OCI-LY7 (cell line): ENCODE data around the gene MIDN. TPM values are rescaled to one million over a fixed set of nuclear protein-coding genes. Genes with fewer than 3 reads are reported as not detected.

Experiments
- BruUV-seq: library from RNA; stranded (reverse); fragments of 400-500 nt; replicated peaks from 2 replicates; lab custom pipeline; 2021; lab: Mats Ljungman, UMichigan
- CTCF ChIA-PET: fragments of 300-600 bp; sonication (Branson Sonifier 250); formaldehyde crosslinking; loops from one replicate; lab custom pipeline; 2022; ENCODE audit warnings: antibody characterized with exemption; ENCODE audit not compliant: unreplicated experiment; lab: Charles Lee
- POLR2A ChIA-PET: fragments of 300-600 bp; sonication (Branson Sonifier 250); formaldehyde crosslinking; loops from one replicate; lab custom pipeline; 2022; ENCODE audit warnings: antibody characterized with exemption; lab: Charles Lee
- DNase-seq: peaks from one replicate; pipeline ENCODE4 v3.0.0-alpha.2; 2015; ENCODE audit warnings: low spot score
- H2AFZ ChIP-seq: fragments of 200-600 bp; sonication (generic), shearing (Covaris generic); 2 replicates; pipeline ENCODE4 v1.6.1; 2014; ENCODE audit warnings: mild to moderate bottlenecking, antibody characterized with exemption, low read length, moderate library complexity
- H3K27ac ChIP-seq: fragments of 200-600 bp; sonication (generic); 2 replicates; pipeline ENCODE4 v1.5.1; 2014; ENCODE audit warnings: mixed run types, low read depth, mild to moderate bottlenecking, moderate library complexity, low read length, inconsistent platforms; ENCODE audit not compliant: poor library complexity, severe bottlenecking
- H3K36me3 ChIP-seq: fragments of 200-600 bp; sonication (generic); 2 replicates; pipeline ENCODE4 v1.6.1; 2014; ENCODE audit warnings: mild to moderate bottlenecking, antibody characterized with exemption, low read length, moderate library complexity, mixed read lengths; ENCODE audit not compliant: insufficient read depth
- H3K4me1 ChIP-seq: fragments of 200-600 bp; sonication (generic); 2 replicates; pipeline ENCODE4 v1.5.1; 2014; ENCODE audit warnings: mild to moderate bottlenecking, low read length; ENCODE audit not compliant: insufficient read depth, poor library complexity, severe bottlenecking
- H3K4me2 ChIP-seq: fragments of 200-600 bp; sonication (generic); 2 replicates; pipeline ENCODE4 v1.6.1; 2014; ENCODE audit warnings: mild to moderate bottlenecking, low read length
- H3K4me3 ChIP-seq: fragments of 200-600 bp; sonication (generic); 2 replicates; pipeline ENCODE4 v1.5.1; 2014; ENCODE audit warnings: mild to moderate bottlenecking, low read depth, low read length; ENCODE audit not compliant: poor library complexity, severe bottlenecking
- H3K79me2 ChIP-seq: fragments of 200-600 bp; sonication (generic); 2 replicates; pipeline ENCODE4 v1.6.1; 2016; ENCODE audit warnings: low read depth, mild to moderate bottlenecking, low read length, moderate library complexity, mixed read lengths; ENCODE audit not compliant: insufficient read depth
- H3K9me2 ChIP-seq: fragments of 200-600 bp; sonication (generic); 2 replicates; pipeline ENCODE4 v1.6.1; 2016; ENCODE audit warnings: mild to moderate bottlenecking, low read length, mixed read lengths; ENCODE audit not compliant: insufficient read depth
- H3K9me3 ChIP-seq: fragments of 200-600 bp; sonication (generic); 2 replicates; pipeline ENCODE4 v1.6.1; 2014; ENCODE audit warnings: mild to moderate bottlenecking, mixed run types, low read length, mixed read lengths
- H4K20me1 ChIP-seq: fragments of 200-600 bp; sonication (generic); 2 replicates; pipeline ENCODE4 v1.6.1; 2014; ENCODE audit warnings: mild to moderate bottlenecking, antibody characterized with exemption, low read length, moderate library complexity, mixed read lengths; ENCODE audit not compliant: insufficient read depth
- CTCF ChIP-seq: fragments of 200-600 bp; sonication (generic); conservative IDR thresholded peaks from 2 replicates; pipeline ENCODE4 v1.5.1; 2014; ENCODE audit warnings: mild to moderate bottlenecking, antibody characterized with exemption, low read length, moderate library complexity, mixed read lengths
- EZH2phosphoT487 ChIP-seq: fragments of 200-600 bp; sonication (generic); IDR thresholded peaks from 2 replicates; pipeline ENCODE4 v1.6.1; 2018; ENCODE audit warnings: low read depth, borderline replicate concordance, mild to moderate bottlenecking, mixed run types, antibody characterized with exemption, low read length, moderate library complexity, mixed read lengths
- intact Hi-C: fragments of 100-400 bp; cut with micrococcal nuclease; formaldehyde crosslinking; loops from one replicate; pipeline ENCODE4 v1.10.0; 2022; ENCODE audit not compliant: unreplicated experiment
- total RNA-seq, 2 experiments: library from RNA; depleted of rRNA in 1 of 2; stranded (reverse); fragments of >200 nt in 1 of 2; shearing (Covaris generic) in 1 of 2; gene quantifications; 2 replicates each; pipeline ENCODE4 v1.2.3, GENCODE V29; 2014 to 2022

Gene MIDN
- total RNA-seq, 2 experiments from 2014 or later = 20.3 to 70.9 TPM

GRCh38 chr19:1283207-1283916, 35.0 kb downstream of the MIDN start:
- POLR2A ChIA-PET = no interaction called here
- Histone ChIP-seq H3K79me2 (no peaks in the 10 kb centered on the region), H3K4me2 (no peak overlapping the region), H2AFZ (no peak overlapping the region), H3K4me1 (no peaks in the 10 kb centered on the region), H3K36me3 (peaks cover 27% of the 10 kb centered on the region), H3K4me3 (no peak overlapping the region), H3K27ac (no peak overlapping the region), H3K9me3 (no peaks in the 10 kb centered on the region), H4K20me1 (no peaks in the 10 kb centered on the region), H3K9me2 (no peaks in the 10 kb centered on the region)
- BruUV-seq = no TSS peak
- TF ChIP-seq CTCF (no peak), EZH2phosphoT487 (no peak)
- intact Hi-C loops = no loop called here
- DNase-seq = no peak
- CTCF ChIA-PET = no interaction called here

- DNase-seq = no peak
- H3K36me3 ChIP-seq = peaks cover 21% of the 10 kb centered on the region
- no peak overlapping the region for H3K27ac ChIP-seq
- no peak for TF ChIP-seq CTCF
- no peak for TF ChIP-seq EZH2phosphoT487
- no peak overlapping the region for H2AFZ ChIP-seq
- ChIA-PET CTCF (no interaction called here), POLR2A (no interaction called here)
- H3K4me3 ChIP-seq = no peak overlapping the region
- no peak overlapping the region for H3K4me2 ChIP-seq
- BruUV-seq = no TSS peak
- H3K9me2 ChIP-seq = no peaks in the 10 kb centered on the region
- H3K9me3 ChIP-seq = no peaks in the 10 kb centered on the region
- intact Hi-C loops = no loop called here
- no peaks in the 10 kb centered on the region for H3K79me2 ChIP-seq
- no peaks in the 10 kb centered on the region for H4K20me1 ChIP-seq
- H3K4me1 ChIP-seq = no peaks in the 10 kb centered on the region
Measured at GRCh38 chr19:1283917-1284292, 35.5 kb downstream of the MIDN start.

- DNase-seq = no peak
- intact Hi-C loops = no loop called here
- Histone ChIP-seq H3K9me2 (no peaks in the 10 kb centered on the region), H4K20me1 (no peaks in the 10 kb centered on the region), H2AFZ (no peak overlapping the region), H3K9me3 (no peaks in the 10 kb centered on the region), H3K4me1 (no peaks in the 10 kb centered on the region), H3K4me2 (no peak overlapping the region), H3K79me2 (no peaks in the 10 kb centered on the region), H3K36me3 (peaks cover 16% of the 10 kb centered on the region), H3K4me3 (no peak overlapping the region), H3K27ac (no peak overlapping the region)
- ChIA-PET CTCF (no interaction called here), POLR2A (no interaction called here)
- no TSS peak for BruUV-seq
- TF ChIP-seq EZH2phosphoT487 = no peak
- TF ChIP-seq CTCF = no peak
Measured at GRCh38 chr19:1284293-1284978, 36.1 kb downstream of the MIDN start.
